IPS-NIHi7 (cell line): ENCODE data around the gene SUGP1.
"Not testable (repeated sequence)": the region's sequence is repeated elsewhere in the genome, so short reads cannot be mapped to it uniquely, and the experiment has no call there.

Experiments
- DNase-seq: peaks from one replicate; pipeline ENCODE4 v3.0.0; 2012; ENCODE audit warnings: mixed read lengths; ENCODE audit errors: extremely low spot score

The SUGP1 gene

DNA sequence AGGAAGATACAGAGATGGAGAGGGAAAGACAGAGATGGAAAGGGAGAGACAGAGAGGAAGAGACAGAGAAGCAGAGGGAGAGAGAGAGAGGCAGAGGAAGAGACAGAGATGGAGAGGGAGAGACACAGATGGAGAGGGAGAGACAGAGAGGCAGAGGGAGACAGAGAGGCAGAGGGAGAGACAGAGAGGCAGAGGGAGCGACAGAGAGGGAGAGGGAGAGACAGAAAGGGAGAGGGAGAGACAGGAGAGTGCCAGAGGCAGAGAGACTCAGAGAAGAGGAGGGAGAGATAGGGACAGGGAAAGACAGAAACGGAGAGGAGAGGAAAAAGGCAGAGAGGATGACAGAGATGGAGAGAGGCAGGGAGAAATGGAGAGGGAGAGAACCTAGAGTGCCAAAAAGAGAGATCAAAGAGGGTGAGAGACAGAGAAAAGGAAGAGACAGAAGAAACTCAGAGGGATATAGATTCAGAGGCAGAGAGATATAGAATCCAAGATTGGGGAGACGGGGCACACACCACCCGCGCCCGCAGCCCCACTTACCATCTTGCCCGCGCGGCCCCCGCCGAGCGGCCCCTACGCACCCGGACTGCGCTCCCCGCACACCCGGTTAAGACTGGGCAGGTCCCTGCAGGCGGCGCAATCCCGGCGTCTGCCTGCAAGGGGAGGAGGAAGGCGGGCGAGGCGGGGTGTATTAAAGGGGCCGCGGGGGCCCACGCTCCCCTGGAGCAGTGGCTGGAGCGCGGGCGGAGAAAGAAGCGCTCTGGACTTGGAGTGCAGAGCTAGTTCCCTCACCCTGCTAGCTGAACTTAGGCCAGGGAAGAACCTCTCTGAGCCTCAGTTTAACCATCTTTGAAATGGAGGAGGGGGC, 57.9 kb downstream of the SUGP1 start:
- DNase-seq, result peak; percentile 73

DNA sequence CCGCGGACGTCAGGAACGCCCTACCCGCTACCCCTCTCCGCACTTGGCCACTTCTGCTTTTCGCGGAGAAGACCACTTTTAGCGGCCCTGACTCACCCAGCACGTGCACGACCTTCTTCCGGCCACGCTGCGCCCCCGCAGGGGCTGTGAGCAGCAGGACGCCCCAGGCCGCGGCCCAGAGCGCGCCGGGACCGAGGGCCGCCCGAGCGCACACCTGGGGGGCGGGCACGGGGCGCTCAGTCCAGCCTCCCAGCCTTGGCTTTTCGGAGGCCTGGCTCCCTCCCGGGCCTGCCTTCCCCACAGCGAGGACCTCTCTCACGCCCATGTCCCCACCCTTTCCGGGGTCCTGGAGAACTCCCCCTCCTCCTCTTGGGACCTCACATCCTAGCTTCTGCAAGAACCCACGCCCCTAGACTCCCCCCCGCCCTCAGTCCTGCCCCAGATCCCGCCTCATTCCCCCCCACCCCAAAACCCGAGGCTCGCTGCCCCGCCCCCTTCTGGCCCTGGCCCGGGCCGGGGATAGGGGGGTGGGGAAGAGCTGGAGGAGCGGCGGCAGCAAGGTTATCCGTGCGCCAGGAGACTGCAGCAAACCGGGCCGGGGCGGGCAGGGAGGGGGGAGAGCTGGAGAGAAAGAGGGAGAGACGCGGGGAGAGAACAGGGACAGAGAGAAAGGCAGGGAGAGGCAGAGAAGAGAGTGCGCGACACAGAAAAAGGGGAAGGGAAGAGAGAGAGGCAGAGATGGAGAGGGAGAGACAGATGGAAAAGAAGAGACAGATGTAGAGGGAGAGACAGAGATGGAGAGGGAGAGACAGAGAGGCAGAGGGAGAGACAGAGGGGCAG, 58.7 kb downstream of the SUGP1 start:
- DNase-seq, result peak; percentile 86

DNA sequence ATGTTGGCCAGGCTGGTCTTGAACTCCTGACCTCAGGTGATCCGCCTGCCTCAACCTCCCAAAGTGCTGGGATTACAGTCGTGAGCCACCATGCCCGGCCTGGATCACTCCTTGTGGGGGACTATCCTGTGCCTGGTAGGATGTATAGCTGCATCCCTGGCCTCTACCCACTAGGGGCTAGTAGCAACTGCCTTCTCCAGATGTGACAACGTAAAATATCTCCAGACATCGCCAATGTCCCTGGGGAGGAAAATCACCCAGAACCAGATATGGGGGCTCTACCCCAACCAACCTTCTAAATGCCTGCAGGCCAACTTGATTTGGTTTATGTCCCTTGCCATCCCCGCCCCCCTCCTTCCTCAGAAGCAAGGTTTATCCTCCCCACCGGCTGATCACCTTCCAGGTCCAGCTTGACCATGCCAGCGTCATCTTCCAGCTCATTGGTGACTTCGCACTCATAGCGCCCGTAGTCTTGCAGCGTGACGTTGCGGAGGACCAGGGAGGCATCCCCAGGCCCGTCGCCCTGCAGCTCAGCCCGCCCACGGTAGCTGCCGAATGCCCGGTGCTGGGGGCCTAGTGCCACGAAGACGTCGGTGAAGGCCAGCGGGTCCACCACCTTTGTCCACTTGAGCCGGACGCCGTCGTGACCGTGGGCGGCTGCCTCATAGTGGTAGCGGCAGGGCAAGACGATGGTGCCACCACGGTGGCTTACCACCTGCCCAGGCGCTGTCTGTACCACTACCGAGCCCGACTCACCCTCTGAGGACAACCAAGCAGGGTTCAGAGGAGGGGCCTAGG, 59.7 kb downstream of the SUGP1 start:
- DNase-seq, result no peak

DNA sequence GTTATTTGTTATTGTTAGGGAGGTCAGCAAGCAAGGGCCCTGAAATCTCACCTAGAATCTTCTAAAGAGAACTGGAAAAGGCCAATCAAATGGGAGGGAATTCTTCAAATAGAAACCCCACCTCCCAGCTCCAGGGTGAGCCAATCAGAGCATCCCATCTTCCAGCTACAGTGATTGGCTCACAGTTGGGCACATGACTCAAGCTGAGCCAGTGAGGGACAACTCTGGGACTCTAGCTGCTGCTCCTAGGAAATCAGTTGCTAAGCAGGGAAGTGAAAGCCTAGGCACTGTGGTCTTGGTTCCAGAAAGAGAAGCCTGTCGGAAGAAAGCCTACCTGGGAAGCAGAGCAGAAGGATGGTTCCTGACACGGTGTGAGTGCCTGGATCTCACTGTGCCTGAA, 60.6 kb downstream of the SUGP1 start:
- DNase-seq, result peak; percentile 84

DNA sequence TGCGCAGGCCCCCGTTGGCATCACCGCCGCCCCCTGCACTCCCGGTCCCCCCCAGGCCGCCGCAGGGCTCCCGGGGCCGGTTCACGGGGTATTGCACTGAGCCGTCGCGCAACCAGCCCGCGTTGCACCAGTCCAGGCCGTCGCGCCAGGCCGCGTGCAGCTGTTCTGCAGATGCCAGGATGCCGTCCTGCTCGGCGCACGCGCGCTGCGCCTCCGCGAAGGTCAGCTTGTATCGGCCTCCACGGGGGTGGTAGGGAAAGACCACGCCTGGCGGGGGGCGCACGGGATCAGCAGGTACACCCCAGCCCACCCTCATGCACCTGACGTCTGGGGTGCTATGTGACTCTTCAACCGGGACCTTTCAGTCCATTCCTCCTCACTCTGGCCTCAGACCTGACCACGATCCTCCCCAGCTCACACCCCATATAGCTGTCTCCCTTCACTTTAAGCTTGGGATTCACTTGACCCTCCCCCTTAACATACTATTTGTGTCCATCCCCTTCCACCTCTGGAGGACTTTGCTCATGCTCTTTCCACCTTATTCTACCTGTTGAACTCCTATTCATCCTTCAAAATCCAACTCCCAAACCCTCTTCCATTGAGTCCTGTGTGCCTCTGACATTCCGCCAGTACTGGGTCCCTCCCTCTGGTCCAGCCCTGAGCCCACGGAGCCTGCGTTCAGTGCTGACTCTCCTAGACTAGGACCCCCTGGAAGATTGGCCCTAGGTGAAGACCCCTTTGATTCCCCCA, 61.5 kb downstream of the SUGP1 start:
- DNase-seq, result no peak

DNA sequence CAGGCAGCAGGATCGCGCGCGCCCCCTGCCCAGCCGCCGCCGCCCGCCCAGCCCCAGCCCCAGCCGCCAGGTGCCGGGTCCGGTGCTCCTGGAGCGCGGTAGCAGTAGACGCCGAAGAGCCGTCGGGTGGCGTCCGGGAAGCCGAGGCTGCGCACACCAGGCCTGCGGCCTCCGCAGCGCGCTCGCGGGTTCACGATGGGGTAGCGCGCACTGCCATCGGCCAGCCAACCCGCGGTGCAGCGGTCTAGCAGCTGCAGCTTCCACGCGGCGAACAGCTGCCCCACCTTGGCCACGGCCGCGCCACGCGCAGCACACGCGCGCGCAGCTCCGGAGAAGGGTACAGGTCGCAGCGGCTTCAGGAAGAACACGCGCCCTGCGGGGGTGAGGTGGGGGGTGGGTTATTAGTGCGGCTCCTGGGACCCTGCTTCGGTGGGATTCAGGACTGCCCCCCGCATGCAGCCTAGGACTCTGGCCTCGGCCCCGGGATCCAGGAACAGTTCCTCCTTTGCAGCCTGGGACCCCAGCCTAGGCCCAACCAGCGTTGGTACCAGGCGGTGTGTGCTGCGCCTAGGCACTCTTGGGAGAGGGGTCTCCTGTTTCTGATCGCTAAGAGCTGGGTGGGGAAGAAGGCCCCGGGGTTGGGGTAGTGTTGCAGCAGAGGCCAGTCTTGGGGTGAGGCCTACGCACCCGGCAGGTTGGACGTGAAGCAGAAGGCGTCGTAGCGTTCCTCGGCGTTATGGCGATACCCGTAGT, 62.3 kb downstream of the SUGP1 start:
- no peak for DNase-seq

DNA sequence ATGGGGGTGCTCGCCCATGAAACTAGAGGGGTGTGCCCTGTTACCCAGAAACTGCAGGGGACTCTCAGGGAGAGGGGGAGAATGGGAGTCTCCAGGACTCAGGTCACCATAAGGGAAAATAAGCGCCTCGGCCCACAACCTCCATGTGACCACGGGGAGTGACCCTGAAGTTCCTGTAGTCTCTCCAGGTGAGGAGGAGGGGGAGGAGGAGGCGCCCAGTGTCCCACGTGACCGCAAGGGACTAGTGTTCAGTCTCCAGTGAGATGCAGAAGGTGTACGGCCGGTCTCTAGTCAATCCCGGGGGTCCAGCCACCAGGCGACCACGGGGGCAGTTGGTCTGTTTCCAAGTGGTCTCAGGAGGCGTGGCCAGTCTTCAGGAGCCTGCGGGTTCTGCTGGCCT, 63.2 kb downstream of the SUGP1 start:
- DNase-seq, result no peak

DNA sequence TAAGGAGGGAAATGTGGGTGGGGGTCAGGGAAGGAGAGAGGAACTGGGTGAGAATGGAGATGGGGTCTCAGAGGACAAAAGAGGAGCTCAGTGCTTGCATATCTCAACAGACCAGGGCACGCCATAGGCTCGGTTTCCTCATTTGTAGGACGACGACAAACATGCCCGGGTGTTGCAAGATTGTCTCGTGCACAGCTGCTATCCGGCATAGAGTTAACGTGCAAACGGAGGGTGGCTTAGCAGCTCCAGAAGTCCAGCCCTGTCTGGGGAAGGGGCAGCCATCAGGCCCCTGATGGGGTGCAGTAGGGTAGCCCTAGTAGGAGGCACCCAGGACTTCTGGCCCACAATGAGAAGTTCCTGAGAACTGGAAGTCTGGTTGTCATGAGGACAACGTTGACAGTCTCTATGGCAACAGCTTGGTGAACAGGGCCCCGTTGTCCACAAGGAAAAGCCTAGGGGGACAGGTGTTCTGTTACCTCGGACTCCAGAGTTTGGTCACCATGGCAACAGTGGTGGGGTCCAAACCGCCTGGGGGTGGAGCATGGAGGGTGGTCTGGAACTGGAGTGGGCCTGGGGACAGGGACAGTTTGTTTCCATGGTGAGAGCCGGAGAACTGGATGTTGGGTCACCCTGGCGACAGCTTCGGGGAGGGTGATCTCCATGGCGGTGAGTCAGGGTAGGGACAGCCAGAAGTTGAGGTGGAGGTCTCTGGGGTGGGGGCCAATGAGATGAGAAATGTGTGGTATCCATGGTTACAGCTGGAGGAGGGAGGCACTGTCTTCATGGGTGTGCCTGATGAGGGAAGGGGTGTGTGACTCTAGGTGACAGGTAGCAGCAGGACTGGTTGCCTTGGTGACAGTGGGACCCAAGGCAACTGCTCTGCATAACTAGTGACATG, 64.0 kb downstream of the SUGP1 start:
- DNase-seq, result no peak

DNA sequence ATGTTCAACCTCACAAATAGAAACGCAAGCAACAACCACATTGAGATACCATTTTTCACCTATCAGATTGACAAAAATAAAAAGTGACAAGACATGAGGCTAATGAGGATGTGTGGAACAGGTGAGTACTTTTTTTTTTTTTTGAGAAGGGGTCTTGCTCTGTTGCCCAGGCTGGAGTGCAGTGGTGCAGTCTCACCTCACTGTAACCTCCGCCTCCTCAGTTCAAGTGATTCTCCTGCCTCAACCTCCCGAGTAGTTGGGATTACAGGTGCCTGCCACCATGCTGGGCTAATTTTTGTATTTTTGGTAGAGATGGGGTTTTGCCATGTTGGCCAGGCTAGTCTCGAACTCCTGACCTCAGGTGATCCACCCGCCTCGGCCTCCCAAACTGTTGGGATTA, 66.9 kb downstream of the SUGP1 start:
- DNase-seq, result not testable (repeated sequence)

DNA sequence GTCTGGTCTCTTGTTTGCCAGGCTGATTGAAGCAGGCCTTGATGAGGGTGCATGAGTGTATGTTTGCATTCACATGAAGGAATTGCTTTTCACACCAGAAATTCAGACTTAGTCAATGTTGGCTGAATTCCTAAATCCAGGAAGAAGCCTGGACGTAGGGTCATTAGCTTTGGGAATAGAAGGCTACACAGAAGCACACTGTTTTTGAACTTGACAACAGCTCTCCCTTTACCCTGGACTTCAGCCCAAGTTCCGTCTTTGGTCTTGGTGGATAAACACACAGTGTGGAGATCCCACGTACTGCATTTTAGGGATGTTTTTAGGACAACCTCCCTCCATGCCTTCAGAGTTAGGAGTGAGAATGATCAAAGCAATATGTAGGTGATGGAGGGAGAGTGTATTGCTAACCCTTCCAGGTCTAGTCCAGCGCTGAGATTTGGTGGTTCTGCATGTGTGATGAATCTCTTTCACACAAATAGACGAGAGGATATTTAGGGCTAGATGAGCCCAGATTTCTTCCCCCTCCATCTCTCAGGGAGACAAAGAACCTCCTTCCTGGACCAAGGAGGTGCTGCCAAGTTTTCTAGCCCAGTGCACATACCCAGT, 70.0 kb downstream of the SUGP1 start:
- no peak for DNase-seq

DNA sequence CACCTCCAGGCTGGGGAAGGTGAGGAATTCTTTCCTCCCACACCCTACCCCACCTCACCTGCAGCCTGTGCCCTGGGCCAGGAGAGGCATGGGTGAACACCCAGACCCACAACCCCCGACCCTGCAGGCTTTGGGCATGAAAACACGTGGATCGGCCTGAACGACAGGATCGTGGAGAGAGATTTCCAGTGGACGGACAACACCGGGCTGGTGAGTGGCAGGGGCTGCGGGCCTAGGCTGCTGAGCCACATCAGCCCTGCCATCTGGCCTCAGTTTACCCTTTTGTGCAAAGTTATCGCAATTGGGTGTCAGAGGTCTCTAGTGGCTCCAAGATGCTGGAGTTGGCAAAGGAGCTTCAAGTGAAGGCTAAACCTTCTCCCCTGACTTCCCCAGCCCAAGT, 79.8 kb downstream of the SUGP1 start:
- DNase-seq, result no peak

DNA sequence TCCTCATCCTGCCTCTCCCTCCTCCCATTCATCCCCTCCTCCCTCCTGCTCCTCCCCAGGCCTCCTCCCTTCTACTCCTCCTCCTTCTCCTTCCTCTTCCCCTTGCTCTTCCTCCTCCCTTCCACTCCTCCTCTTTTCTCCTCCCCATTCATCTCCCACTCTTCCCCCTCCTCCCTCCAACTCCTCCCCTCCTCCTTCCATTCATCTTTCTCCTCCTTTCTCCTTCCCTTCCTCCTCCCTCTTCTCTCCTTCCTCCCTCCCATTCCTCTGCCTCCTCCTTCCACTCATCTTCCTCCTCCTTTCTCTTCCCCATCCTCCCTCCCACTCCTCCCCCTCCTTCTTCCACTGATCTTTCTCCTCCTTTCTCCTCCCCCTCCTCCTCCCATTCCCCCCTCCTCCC, 80.6 kb downstream of the SUGP1 start:
- DNase-seq, result no peak

DNA sequence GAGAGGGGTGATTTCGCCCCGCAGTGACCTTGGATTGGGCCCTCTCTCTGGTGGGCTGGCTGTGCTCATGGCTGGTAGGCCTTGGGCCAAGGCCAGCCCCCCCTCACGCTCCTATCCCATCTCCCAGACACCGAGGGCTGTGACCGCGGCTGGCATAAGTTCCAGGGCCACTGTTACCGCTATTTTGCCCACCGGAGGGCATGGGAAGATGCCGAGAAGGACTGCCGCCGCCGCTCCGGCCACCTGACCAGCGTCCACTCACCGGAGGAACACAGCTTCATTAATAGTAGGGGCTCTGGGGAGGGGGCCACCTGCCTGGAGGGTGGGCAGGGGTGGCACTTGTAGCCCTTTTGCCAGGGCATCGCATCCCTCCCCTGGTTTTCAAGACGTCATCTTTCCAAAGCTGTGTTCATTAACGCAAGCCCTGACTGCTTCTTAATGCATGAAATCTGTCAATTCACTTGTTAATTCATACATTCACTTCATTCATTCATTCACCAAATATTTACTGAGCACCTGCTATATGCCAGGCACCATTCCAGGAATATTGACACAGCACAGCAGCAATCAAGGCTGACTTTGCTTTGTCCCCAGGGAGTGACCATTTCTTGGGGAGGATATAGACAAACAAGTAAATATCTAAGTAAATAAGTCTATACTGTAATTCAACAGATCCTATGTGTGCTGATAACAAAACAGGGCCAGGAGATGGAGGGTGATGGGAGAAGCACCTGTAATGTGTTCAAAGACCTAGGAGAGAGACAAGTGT, 82.0 kb downstream of the SUGP1 start:
- no peak for DNase-seq

DNA sequence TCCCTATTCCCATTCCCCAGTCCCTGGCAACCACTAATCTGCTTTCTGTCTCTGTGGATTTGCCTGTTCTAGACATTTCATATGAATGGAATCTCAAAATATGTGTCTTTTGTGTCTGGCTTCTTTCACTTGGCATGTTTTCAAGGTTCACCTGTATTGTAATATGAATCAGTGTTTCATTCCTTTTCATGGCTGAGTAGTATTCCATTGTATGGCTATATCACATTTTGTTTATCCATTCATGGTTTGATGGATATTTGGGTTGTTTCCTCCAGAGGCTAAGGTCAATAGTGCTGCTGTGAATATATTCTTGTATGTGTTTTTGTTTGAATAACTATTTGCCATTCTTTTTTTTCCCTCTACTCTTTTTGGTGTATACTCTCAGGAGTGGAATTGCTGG, 84.1 kb downstream of the SUGP1 start:
- no peak for DNase-seq

DNA sequence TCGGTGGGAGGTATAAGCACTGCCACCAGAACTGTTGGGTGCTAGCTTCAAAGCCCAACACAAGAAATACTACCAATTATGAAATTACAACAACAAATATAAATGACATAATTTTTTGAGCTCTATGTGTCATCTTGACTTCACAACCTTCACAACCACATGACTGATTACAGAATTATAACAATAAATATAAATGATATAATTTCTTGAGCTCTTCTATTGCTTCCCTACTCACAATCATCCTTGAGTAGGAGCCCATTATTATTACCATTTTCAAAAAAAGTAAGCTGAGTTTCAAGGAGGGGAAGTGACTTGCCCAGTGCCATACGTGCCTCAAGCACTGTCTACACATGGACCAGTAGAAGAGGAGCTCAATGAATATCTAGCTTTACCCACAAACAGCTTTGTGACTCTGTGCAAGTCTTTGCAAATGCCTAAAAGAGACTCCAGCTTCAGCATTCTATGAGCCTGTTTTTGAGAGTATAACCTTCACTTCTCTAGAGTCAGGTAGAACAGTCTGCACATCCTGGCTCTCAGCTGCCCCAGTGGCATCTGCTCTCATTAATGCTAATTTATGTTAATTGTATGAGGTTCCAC, 86.0 kb downstream of the SUGP1 start:
- DNase-seq, result no peak

DNA sequence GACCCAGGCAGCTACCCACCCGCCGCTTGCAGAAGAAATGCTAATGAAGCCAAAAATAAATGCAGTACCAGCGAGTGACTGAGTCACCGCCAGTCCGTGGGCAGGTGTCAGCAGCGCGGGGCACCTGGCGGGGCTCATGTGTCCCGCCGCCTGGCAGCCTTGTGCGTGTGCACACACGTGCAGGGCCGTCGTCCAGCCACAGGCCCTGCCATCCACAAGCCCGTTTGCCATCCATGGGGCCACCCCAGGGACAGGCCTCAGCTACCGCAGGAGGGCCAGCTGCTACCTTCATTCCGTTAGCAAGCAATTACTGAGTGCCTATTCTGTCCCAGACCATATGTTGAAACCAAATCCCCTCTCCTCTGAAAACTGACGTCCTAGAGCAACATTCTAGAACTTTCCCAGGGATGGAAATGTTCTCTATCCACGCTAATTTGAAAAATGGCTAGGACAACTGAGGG, 88.0 kb downstream of the SUGP1 start:
- peak; percentile 7 for DNase-seq

DNA sequence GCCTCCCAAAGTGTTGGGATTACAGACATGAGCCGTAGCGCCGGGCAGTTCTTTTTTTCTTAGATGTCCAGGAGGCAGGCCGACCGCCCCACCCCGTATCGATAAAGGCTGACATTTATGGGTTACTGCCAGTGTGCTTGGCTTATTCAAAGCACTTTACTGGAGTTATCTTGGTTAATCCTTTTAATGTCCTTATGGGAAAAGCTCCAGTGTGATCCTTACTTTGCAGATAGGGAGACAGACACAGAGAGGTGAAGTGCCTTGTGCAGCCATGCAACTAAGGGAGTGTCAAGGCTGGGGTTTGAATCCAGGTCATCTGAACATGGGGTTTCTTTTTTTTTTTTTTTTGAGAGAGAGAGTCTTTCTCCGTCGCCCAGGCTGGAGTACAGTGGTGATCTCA, 89.3 kb downstream of the SUGP1 start:
- no peak for DNase-seq

DNA sequence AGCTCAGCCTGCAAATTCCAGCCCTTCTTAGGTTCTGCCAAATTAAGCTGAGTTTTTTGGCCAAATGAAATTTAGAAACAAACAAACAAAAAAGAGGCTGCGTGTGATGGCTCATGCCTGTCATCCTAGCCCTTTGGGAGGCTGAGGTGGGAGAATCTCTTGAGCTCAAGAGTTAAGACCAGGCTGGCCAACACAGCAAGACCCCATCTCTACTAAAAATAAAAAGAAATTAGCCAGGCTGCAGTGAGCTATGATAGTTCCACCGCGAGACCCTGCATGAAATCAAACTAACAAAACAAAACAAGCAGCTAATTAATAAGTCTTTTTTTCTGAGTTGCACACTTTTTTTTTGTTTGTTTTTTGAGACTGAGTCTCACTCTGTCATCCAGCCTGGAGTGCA, 90.6 kb downstream of the SUGP1 start:
- no peak for DNase-seq
